ENCODE measurements around the gene SND1. TPM values are rescaled to one million over a fixed set of nuclear protein-coding genes. Genes with fewer than 3 reads are reported as not detected.

Gene SND1
- total RNA-seq, 1 experiment from 2014 or later: 104 TPM

DNA sequence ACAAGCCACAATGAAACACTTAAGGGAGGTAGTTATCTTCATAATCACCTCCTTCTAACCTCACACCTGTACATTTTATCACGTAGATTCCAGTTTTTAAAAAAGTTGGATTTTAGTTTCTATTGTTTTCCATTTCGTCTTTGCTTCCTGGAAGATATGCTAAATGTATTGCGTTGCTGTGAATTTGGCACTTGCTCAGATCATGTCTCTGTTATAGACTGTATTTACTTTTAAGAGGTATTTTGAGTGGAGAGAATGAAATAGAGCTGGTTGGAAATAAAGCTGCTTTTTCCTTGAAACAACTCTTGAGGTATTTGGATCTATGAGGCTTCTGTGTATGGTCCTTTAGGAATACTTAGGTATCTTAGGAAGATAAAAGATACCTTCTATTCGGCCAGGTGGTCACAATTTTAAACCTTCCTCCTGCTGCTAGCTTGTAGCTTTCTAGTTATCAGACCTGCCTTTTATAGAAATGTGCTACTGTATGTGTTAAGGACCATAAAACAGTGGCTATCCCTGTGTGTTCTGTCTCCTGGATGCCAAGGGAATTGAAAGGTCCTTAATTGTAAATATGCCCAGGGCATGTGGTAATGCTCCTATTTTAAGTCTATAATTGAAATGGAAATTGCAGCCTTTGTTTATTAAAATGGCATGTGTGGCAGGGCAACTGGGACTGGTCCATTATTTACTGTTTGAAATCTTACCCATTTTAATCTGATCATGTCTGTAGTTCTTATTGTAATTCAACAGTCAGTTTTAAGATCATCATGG, 147.7 kb downstream of the SND1 start:
- no peak for DNase-seq
- H3K27me3 ChIP-seq (ENCODE audit: low read length): no peaks in the 10 kb centered on the region
- no peak overlapping the region for H3K4me2 ChIP-seq (ENCODE audit: low read depth, low read length, poor library complexity, severe bottlenecking)
- no peaks in the 10 kb centered on the region for H3K36me3 ChIP-seq (ENCODE audit: insufficient read depth, low read length)
- peaks cover 27% of the 10 kb centered on the region for H3K4me1 ChIP-seq (ENCODE audit: low read length)
- H3K9me3 ChIP-seq (ENCODE audit: low read length): no peaks in the 10 kb centered on the region
- H2AFZ ChIP-seq (ENCODE audit: low read length): no peak overlapping the region
- peaks cover 92% of the 10 kb centered on the region for H3K79me2 ChIP-seq (ENCODE audit: low read length)
- H4K20me1 ChIP-seq (ENCODE audit: insufficient read depth, low read depth, low read length): no peaks in the 10 kb centered on the region
- H3K4me3 ChIP-seq (ENCODE audit: low read length): no peak overlapping the region
- no peaks in the 10 kb centered on the region for H3K9me2 ChIP-seq (replicated peaks; ENCODE audit: insufficient read depth, low read length)
- H3K27ac ChIP-seq (ENCODE audit: low read length): peak overlapping the region; percentile 28
- no peak overlapping the region for H3K9ac ChIP-seq (ENCODE audit: low read length)

- H3K27me3 ChIP-seq (ENCODE audit: low read length): no peaks in the 10 kb centered on the region
- no peaks in the 10 kb centered on the region for H4K20me1 ChIP-seq (ENCODE audit: insufficient read depth, low read depth, low read length)
- peaks cover 6% of the 10 kb centered on the region; the same call in 1 of the 2 replicates for H3K36me3 ChIP-seq (ENCODE audit: insufficient read depth, low read length)
- H3K9me2 ChIP-seq (replicated peaks; ENCODE audit: insufficient read depth, low read length): no peaks in the 10 kb centered on the region
- no peak overlapping the region for H3K27ac ChIP-seq (ENCODE audit: low read length)
- peaks cover 56% of the 10 kb centered on the region for H3K4me1 ChIP-seq (ENCODE audit: low read length)
- H3K79me2 ChIP-seq (ENCODE audit: low read length): peaks cover 86% of the 10 kb centered on the region
- H3K4me2 ChIP-seq (ENCODE audit: low read depth, low read length, poor library complexity, severe bottlenecking): no peak overlapping the region
- H3K9ac ChIP-seq (ENCODE audit: low read length): no peak overlapping the region
- no peak overlapping the region for H3K4me3 ChIP-seq (ENCODE audit: low read length)
- H3K9me3 ChIP-seq (ENCODE audit: low read length): no peaks in the 10 kb centered on the region
- H2AFZ ChIP-seq (ENCODE audit: low read length): no peak overlapping the region
- no peak for DNase-seq
These were observed 150.9 kb downstream of the SND1 start for GRCh38 chr7:127802845-127803244.

- H3K9ac ChIP-seq (ENCODE audit: low read length): no peak overlapping the region
- H3K4me3 ChIP-seq (ENCODE audit: low read length): no peak overlapping the region
- H3K36me3 ChIP-seq (ENCODE audit: insufficient read depth, low read length): peaks cover 6% of the 10 kb centered on the region; the same call in 1 of the 2 replicates
- no peaks in the 10 kb centered on the region for H3K9me2 ChIP-seq (replicated peaks; ENCODE audit: insufficient read depth, low read length)
- peaks cover 59% of the 10 kb centered on the region for H3K4me1 ChIP-seq (ENCODE audit: low read length)
- H3K79me2 ChIP-seq (ENCODE audit: low read length): peaks cover 78% of the 10 kb centered on the region
- no peak overlapping the region for H3K4me2 ChIP-seq (ENCODE audit: low read depth, low read length, poor library complexity, severe bottlenecking)
- H3K27me3 ChIP-seq (ENCODE audit: low read length): no peaks in the 10 kb centered on the region
- no peaks in the 10 kb centered on the region for H3K9me3 ChIP-seq (ENCODE audit: low read length)
- no peak for DNase-seq
- no peak overlapping the region for H2AFZ ChIP-seq (ENCODE audit: low read length)
- H4K20me1 ChIP-seq (ENCODE audit: insufficient read depth, low read depth, low read length): no peaks in the 10 kb centered on the region
- H3K27ac ChIP-seq (ENCODE audit: low read length): peak overlapping the region; percentile 41; the same call in 1 of the 2 replicates
These were observed 151.6 kb downstream of the SND1 start for GRCh38 chr7:127803626-127804025.

- peak overlapping the region; percentile 43 for H3K9ac ChIP-seq (ENCODE audit: low read length)
- H3K4me2 ChIP-seq (ENCODE audit: low read depth, low read length, poor library complexity, severe bottlenecking): peak overlapping the region; percentile 67
- H3K79me2 ChIP-seq (ENCODE audit: low read length): peaks cover 73% of the 10 kb centered on the region
- H3K4me1 ChIP-seq (ENCODE audit: low read length): peaks cover 87% of the 10 kb centered on the region
- no peak for DNase-seq
- peak overlapping the region; percentile 94 for H3K27ac ChIP-seq (ENCODE audit: low read length)
- H3K9me2 ChIP-seq (replicated peaks; ENCODE audit: insufficient read depth, low read length): no peaks in the 10 kb centered on the region
- H3K27me3 ChIP-seq (ENCODE audit: low read length): no peaks in the 10 kb centered on the region
- peak overlapping the region; percentile 24; the same call in 1 of the 2 replicates for H3K4me3 ChIP-seq (ENCODE audit: low read length)
- H2AFZ ChIP-seq (ENCODE audit: low read length): no peak overlapping the region
- H3K36me3 ChIP-seq (ENCODE audit: insufficient read depth, low read length): peaks cover 6% of the 10 kb centered on the region; the same call in 1 of the 2 replicates
- no peaks in the 10 kb centered on the region for H3K9me3 ChIP-seq (ENCODE audit: low read length)
- no peaks in the 10 kb centered on the region for H4K20me1 ChIP-seq (ENCODE audit: insufficient read depth, low read depth, low read length)
These were observed 155.3 kb downstream of the SND1 start for GRCh38 chr7:127807340-127807739.

- H3K9me2 ChIP-seq (replicated peaks; ENCODE audit: insufficient read depth, low read length): no peaks in the 10 kb centered on the region
- peaks cover 6% of the 10 kb centered on the region; the same call in 1 of the 2 replicates for H3K36me3 ChIP-seq (ENCODE audit: insufficient read depth, low read length)
- H4K20me1 ChIP-seq (ENCODE audit: insufficient read depth, low read depth, low read length): no peaks in the 10 kb centered on the region
- peak overlapping the region; percentile 43 for H3K9ac ChIP-seq (ENCODE audit: low read length)
- peak overlapping the region; percentile 24; the same call in 1 of the 2 replicates for H3K4me3 ChIP-seq (ENCODE audit: low read length)
- no peaks in the 10 kb centered on the region for H3K9me3 ChIP-seq (ENCODE audit: low read length)
- H3K27ac ChIP-seq (ENCODE audit: low read length): peak overlapping the region; percentile 94
- H3K4me2 ChIP-seq (ENCODE audit: low read depth, low read length, poor library complexity, severe bottlenecking): peak overlapping the region; percentile 67
- no peaks in the 10 kb centered on the region for H3K27me3 ChIP-seq (ENCODE audit: low read length)
- peaks cover 86% of the 10 kb centered on the region for H3K4me1 ChIP-seq (ENCODE audit: low read length)
- peaks cover 73% of the 10 kb centered on the region for H3K79me2 ChIP-seq (ENCODE audit: low read length)
- H2AFZ ChIP-seq (ENCODE audit: low read length): no peak overlapping the region
- no peak for DNase-seq
These were observed 155.8 kb downstream of the SND1 start for GRCh38 chr7:127807829-127808228.

DNA sequence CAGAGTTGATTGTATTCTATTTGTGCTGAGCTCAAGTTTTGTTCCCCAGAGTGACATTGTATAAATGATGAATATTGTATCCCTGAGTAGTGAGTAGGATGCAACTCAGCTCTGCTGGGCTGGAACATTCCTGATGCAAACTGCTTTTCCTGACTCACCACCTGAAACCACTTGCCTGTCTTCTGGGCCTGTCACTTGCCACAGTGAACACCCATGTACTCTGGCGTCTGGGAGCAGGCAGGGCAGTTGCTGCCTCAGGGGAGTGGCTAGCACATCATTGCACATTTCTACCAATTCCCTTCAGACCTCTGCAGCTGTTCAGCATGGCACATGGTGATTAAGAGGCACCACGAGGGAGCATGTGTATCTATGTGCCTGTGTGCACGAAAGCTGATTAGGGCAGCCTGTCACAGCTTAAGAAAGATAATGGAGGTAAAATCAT, 157.3 kb downstream of the SND1 start:
- Histone ChIP-seq H3K27ac (ENCODE audit: low read length) (peak overlapping the region; percentile 94), H3K79me2 (ENCODE audit: low read length) (peaks cover 75% of the 10 kb centered on the region), H3K9me3 (ENCODE audit: low read length) (no peaks in the 10 kb centered on the region), H4K20me1 (ENCODE audit: insufficient read depth, low read depth, low read length) (no peaks in the 10 kb centered on the region), H3K9me2 (replicated peaks; ENCODE audit: insufficient read depth, low read length) (no peaks in the 10 kb centered on the region), H3K4me1 (ENCODE audit: low read length) (peaks cover 82% of the 10 kb centered on the region), H2AFZ (ENCODE audit: low read length) (no peak overlapping the region), H3K27me3 (ENCODE audit: low read length) (no peaks in the 10 kb centered on the region), H3K4me2 (ENCODE audit: low read depth, low read length, poor library complexity, severe bottlenecking) (peak overlapping the region; percentile 67), H3K36me3 (ENCODE audit: insufficient read depth, low read length) (peaks cover 6% of the 10 kb centered on the region; the same call in 1 of the 2 replicates), H3K9ac (ENCODE audit: low read length) (peak overlapping the region; percentile 49), H3K4me3 (ENCODE audit: low read length) (peak overlapping the region; percentile 36)
- peak; percentile 96 for DNase-seq

GRCh38 chr7:127810113-127810512, 158.1 kb downstream of the SND1 start:
- H3K4me2 ChIP-seq (ENCODE audit: low read depth, low read length, poor library complexity, severe bottlenecking): peak overlapping the region; percentile 67
- H3K79me2 ChIP-seq (ENCODE audit: low read length): peaks cover 75% of the 10 kb centered on the region
- peak overlapping the region; percentile 94 for H3K27ac ChIP-seq (ENCODE audit: low read length)
- no peak for DNase-seq
- no peak overlapping the region for H2AFZ ChIP-seq (ENCODE audit: low read length)
- H3K9me3 ChIP-seq (ENCODE audit: low read length): no peaks in the 10 kb centered on the region
- no peaks in the 10 kb centered on the region for H4K20me1 ChIP-seq (ENCODE audit: insufficient read depth, low read depth, low read length)
- H3K4me1 ChIP-seq (ENCODE audit: low read length): peaks cover 75% of the 10 kb centered on the region
- no peaks in the 10 kb centered on the region for H3K9me2 ChIP-seq (replicated peaks; ENCODE audit: insufficient read depth, low read length)
- H3K9ac ChIP-seq (ENCODE audit: low read length): peak overlapping the region; percentile 47
- peaks cover 6% of the 10 kb centered on the region; the same call in 1 of the 2 replicates for H3K36me3 ChIP-seq (ENCODE audit: insufficient read depth, low read length)
- H3K4me3 ChIP-seq (ENCODE audit: low read length): peak overlapping the region; percentile 3; the same call in 1 of the 2 replicates
- H3K27me3 ChIP-seq (ENCODE audit: low read length): no peaks in the 10 kb centered on the region
